Loucy (cell line): Measurements from ENCODE around the gene PTPRN2.

ENCODE experiments used
- H2AFZ ChIP-seq: fragments of 200-600 bp; sonication (generic); 2 replicates; pipeline ENCODE4 v1.6.0; 2016; ENCODE audit warnings: antibody characterized with exemption, mild to moderate bottlenecking, low read length, moderate library complexity
- H3F3A ChIP-seq: fragments of 200-600 bp; 2 replicates; pipeline ENCODE4 v1.6.0; 2016; ENCODE audit warnings: antibody characterized with exemption, low read depth, mild to moderate bottlenecking
- H3K27me3 ChIP-seq: fragments of 200-600 bp; sonication (generic); 2 replicates; pipeline ENCODE4 v1.6.1; 2014; ENCODE audit warnings: low read length, mild to moderate bottlenecking; ENCODE audit not compliant: insufficient read depth, poor library complexity, severe bottlenecking
- H3K36me3 ChIP-seq: fragments of 200-600 bp; sonication (generic); 2 replicates; pipeline ENCODE4 v1.6.1; 2016; ENCODE audit warnings: low read length; ENCODE audit not compliant: insufficient read depth
- H3K4me1 ChIP-seq: fragments of 200-600 bp; sonication (generic); 2 replicates; pipeline ENCODE4 v1.5.1; 2014; ENCODE audit warnings: low read length, mild to moderate bottlenecking; ENCODE audit not compliant: insufficient read depth, poor library complexity, severe bottlenecking
- H3K4me2 ChIP-seq: fragments of 200-600 bp; sonication (generic); 2 replicates; pipeline ENCODE4 v1.6.0; 2014; ENCODE audit warnings: antibody characterized with exemption, low read length, low read depth, mild to moderate bottlenecking; ENCODE audit not compliant: poor library complexity, severe bottlenecking
- H3K4me3 ChIP-seq: fragments of 200-600 bp; sonication (generic); 2 replicates; pipeline ENCODE4 v1.5.1; 2014; ENCODE audit warnings: low read length, mild to moderate bottlenecking, mixed read lengths; ENCODE audit not compliant: poor library complexity, severe bottlenecking
- H3K79me2 ChIP-seq: fragments of 200-600 bp; sonication (generic); 2 replicates; pipeline ENCODE4 v1.6.1; 2014; ENCODE audit warnings: low read length; ENCODE audit not compliant: insufficient read depth
- H3K9ac ChIP-seq: fragments of 200-600 bp; sonication (generic); 2 replicates; pipeline ENCODE4 v1.6.0; 2014; ENCODE audit warnings: mild to moderate bottlenecking, low read depth, low read length, moderate library complexity; ENCODE audit not compliant: poor library complexity, severe bottlenecking
- H3K9me2 ChIP-seq: fragments of 200-600 bp; sonication (generic); replicated peaks from 2 replicates; pipeline ENCODE4 v1.6.1; 2016; ENCODE audit warnings: low read depth, low read length, mixed read lengths
- H3K9me3 ChIP-seq: fragments of 200-600 bp; sonication (generic); 2 replicates; pipeline ENCODE4 v1.6.1; 2014; ENCODE audit warnings: mild to moderate bottlenecking, antibody characterized with exemption, low read length, low read depth; ENCODE audit not compliant: insufficient read depth
- H4K20me1 ChIP-seq: fragments of 200-600 bp; sonication (generic); 2 replicates; pipeline ENCODE4 v1.6.0; 2014; ENCODE audit warnings: antibody characterized with exemption, low read length, mild to moderate bottlenecking; ENCODE audit not compliant: insufficient read depth, poor library complexity, severe bottlenecking
- CTCF ChIP-seq: fragments of 200-600 bp; sonication (generic); conservative IDR thresholded peaks from 2 replicates; pipeline ENCODE4 v1.5.1; 2014; ENCODE audit warnings: mild to moderate bottlenecking, antibody characterized with exemption, low read length
- EZH2phosphoT487 ChIP-seq: fragments of 200-600 bp; IDR thresholded peaks from 2 replicates; pipeline ENCODE4 v1.6.1; 2018; ENCODE audit warnings: antibody characterized with exemption, mild to moderate bottlenecking, moderate library complexity, borderline replicate concordance

Gene PTPRN2

GRCh38 chr7:157864911-157865310 lies 722.7 kb downstream of the PTPRN2 start:
- no peaks in the 10 kb centered on the region for H3K36me3 ChIP-seq
- H3K27me3 ChIP-seq: no peaks in the 10 kb centered on the region
- H3K4me1 ChIP-seq: no peaks in the 10 kb centered on the region
- no peaks in the 10 kb centered on the region for H3F3A ChIP-seq
- no peak overlapping the region for H3K4me2 ChIP-seq
- H3K4me3 ChIP-seq: no peak overlapping the region
- no peaks in the 10 kb centered on the region; the same call in 1 of the 2 replicates for H3K9me3 ChIP-seq
- no peaks in the 10 kb centered on the region for H4K20me1 ChIP-seq
- no peak overlapping the region for H2AFZ ChIP-seq
- H3K9me2 ChIP-seq: no peaks in the 10 kb centered on the region
- TF ChIP-seq EZH2phosphoT487: no peak
- TF ChIP-seq CTCF: no peak
- no peaks in the 10 kb centered on the region for H3K79me2 ChIP-seq
- no peak overlapping the region for H3K9ac ChIP-seq

GRCh38 chr7:157863906-157864810 lies 723.5 kb downstream of the PTPRN2 start:
- Histone ChIP-seq H3K9me3 (no peaks in the 10 kb centered on the region; the same call in 1 of the 2 replicates), H3K27me3 (no peaks in the 10 kb centered on the region)

GRCh38 chr7:157863176-157863575 lies 724.4 kb downstream of the PTPRN2 start:
- Histone ChIP-seq H3K4me1 (no peaks in the 10 kb centered on the region), H3K9ac (no peak overlapping the region), H4K20me1 (no peaks in the 10 kb centered on the region), H3K9me3 (no peaks in the 10 kb centered on the region; the same call in 1 of the 2 replicates), H3K27me3 (no peaks in the 10 kb centered on the region), H3K79me2 (no peaks in the 10 kb centered on the region), H3F3A (no peaks in the 10 kb centered on the region), H3K4me2 (no peak overlapping the region), H3K36me3 (no peaks in the 10 kb centered on the region), H3K4me3 (no peak overlapping the region), H3K9me2 (no peaks in the 10 kb centered on the region), H2AFZ (no peak overlapping the region)
- TF ChIP-seq CTCF (no peak), EZH2phosphoT487 (no peak)

More at GRCh38 chr7:157863906-157864810, 723.5 kb downstream of the PTPRN2 start:
- Histone ChIP-seq H3K4me3 (no peak overlapping the region), H2AFZ (no peak overlapping the region), H3K4me1 (no peaks in the 10 kb centered on the region), H3K9me2 (no peaks in the 10 kb centered on the region), H3K4me2 (no peak overlapping the region), H3F3A (no peaks in the 10 kb centered on the region), H3K36me3 (no peaks in the 10 kb centered on the region), H3K79me2 (no peaks in the 10 kb centered on the region), H4K20me1 (no peaks in the 10 kb centered on the region), H3K9ac (no peak overlapping the region)
- TF ChIP-seq EZH2phosphoT487 (no peak), CTCF (no peak)
